COR-L47 (cell line): ENCODE measurements around the gene KCNE2.
A peak's percentile ranks its signal among the peaks of the same experiment; 100 is the strongest.

Source experiments
- DNase-seq: peaks from one replicate; lab custom pipeline; 2025; lab: John Stamatoyannopoulos, UW

KCNE2 gene, protein sequence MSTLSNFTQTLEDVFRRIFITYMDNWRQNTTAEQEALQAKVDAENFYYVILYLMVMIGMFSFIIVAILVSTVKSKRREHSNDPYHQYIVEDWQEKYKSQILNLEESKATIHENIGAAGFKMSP

GRCh38 chr21:34363733-34364132, at the start of gene KCNE2:
TSS of gene KCNE2 (plus strand) at chr21:34364006. CDS start at chr21:34370479, 6,473 bp downstream.
- no peak for DNase-seq

DNA sequence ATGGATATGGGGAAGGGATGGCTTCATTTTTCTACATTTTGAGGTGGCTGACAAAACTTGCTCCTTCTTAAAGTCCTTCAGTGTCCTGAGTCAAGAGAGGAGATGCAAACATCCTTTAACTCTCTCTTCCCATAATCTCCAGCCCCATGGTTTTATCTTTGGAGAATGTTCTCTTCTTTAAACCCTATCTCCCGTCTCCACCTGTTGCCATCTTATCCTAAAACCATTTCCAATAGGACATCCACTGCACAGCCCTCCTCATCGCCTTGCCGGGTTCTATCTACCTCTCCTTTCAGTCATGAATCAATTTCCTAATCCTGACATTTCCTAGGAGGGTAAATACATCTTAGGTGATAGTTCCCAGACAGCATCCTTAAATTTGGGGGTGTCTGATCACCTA, 44.2 kb upstream of the KCNE2 start:
- no peak for DNase-seq

GRCh38 chr21:34320011-34320410, 43.8 kb upstream of the KCNE2 start:
- DNase-seq = no peak

DNA sequence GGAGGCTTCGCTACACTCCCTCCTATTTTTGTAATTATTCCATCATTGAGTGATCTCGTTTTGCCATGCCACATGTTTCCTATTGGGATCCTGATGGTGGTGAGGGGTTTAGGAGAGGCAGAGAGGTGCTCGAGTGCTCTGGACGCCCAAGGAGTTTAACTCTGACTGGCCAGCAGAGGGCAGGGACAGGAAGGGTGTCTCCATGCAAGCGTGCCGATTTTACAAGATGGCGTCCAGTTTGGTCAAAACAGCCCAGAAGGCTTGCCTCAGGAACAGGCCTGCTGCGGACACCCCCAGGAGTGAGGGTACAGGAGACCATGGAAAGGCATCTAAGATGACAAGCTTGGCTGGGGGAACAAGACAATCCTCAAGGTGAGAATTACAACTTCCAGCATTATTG, 33.8 kb upstream of the KCNE2 start:
- DNase-seq = no peak

DNA sequence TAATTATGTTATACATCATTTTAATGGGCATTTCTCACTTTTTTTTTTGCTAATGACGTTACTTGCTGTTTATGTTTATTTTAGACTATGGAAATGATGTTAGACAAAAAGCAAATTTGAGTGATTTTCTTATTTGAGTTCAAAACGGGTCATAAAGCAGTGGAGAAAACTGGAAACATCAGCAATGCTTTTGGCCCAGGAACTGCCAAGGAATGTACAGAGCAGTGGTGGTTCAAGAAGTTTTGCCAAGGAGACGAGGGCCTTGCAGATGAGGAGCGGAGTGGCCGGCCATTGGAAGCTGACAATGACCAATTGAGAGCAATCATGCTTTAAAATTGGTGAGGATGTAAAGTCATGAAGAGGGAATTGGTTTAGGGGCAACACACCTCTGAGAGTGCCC, 32.1 kb upstream of the KCNE2 start:
- no peak for DNase-seq

- DNase-seq = no peak
Observed at GRCh38 chr21:34332347-34332746, 31.5 kb upstream of the KCNE2 start.

GRCh38 chr21:34333121-34333739, 30.6 kb upstream of the KCNE2 start:
- DNase-seq = no peak

DNA sequence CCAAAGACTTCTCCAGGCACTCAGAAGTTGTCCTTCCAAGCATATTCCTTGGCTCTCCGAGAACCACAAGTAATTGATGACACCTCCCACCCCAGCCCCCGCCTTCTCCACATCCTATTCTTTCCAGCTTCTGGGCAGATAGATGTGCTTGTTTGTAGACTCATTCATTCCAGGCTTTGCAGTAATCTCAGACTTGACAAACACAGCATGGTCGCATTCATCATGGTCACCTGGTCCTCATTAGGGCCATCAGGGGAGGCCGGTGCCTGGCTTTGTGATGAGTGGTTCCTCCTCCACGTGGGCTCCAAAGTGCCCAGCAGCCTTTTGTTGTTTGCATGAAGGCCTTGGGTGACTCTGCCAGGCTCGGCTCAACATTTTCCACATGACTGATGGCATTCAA, 28.5 kb upstream of the KCNE2 start:
- peak; percentile 96 for DNase-seq

DNA sequence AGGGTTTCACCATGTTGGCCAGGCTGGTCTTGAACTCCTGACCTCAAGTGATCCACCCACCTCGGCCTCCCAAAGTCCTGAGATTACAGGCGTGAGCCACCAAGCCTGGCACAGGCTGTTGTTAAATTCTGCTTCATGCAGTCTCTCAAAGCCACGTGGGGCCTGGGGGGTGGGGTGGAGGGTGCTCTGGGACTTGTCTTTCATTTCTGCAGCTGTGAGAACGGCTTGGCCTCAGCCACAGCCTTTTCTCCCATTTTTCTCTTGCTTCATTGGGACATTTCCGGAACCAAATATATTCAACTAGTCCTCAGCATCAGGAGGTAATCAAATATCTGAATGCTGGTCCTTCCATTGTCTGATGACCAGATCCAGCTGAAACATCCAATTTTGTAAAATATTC, 27.6 kb upstream of the KCNE2 start:
- DNase-seq = no peak

GRCh38 chr21:34336756-34337391, 26.9 kb upstream of the KCNE2 start:
- DNase-seq = peak; percentile 65

- DNase-seq = no peak
Observed at GRCh38 chr21:34337741-34338140, 26.1 kb upstream of the KCNE2 start.

DNA sequence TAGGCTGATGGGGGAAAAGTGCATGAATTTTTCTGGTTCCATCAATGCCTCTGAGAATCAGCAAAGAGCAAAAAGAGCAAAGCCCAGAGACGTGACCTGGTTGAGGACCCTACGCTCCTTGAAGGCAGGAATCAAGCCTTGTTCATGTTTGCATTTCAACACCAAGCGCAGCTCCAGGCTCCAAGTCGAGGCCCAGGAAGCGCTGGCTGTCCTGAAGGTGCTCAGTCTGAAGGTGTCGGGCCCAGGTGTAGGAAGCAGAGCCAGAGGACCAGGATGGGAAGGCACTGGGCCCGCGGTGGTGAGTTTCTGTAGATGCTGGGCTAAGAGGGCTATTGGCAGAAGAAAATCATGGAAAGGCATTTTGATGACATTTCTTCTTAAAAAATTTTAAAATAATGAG, 25.6 kb upstream of the KCNE2 start:
- no peak for DNase-seq

DNA sequence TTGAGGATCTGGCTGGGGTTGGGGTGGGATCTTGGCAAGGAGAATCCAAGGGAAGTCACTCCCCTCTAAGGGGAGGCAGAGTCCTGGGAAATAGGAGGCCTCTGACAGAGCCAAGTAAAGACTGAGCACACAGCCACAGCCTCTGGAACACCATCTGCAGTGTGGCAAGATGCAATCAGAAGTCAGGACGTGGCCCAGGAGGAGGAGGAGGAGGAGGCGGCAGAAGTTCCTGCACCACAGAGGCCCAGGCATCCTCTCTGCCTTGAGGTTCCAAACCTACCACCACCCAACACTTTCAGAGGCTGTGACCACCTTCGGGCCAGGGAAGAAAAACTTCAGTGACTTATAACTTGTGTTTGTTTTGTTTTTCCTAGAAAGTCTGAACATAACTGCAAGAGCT, 23.7 kb upstream of the KCNE2 start:
- DNase-seq = no peak

GRCh38 chr21:34342476-34342875, 21.3 kb upstream of the KCNE2 start:
- no peak for DNase-seq

DNA sequence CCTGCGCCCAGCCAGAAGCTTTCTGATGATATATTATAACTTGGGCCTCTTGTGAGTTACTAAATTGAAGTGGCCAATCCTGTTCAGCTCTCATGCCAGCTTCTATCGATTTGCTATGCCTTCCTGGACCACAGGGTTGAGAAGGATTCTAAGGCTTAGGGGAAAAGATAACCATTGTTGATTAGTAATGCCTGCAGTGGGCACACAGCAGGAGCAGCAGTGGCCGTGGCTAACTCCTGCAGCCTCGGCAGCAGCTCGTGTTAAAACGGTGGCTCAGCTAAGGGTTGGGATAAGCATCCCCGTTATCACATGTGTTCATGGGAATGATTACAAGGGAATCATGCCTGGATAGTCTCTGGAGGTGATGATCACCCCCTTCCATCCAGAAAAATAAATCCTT, 20.5 kb upstream of the KCNE2 start:
- DNase-seq = no peak

GRCh38 chr21:34343838-34344381, 19.9 kb upstream of the KCNE2 start:
- no peak for DNase-seq

GRCh38 chr21:34344584-34344983, 19.2 kb upstream of the KCNE2 start:
- no peak for DNase-seq

DNA sequence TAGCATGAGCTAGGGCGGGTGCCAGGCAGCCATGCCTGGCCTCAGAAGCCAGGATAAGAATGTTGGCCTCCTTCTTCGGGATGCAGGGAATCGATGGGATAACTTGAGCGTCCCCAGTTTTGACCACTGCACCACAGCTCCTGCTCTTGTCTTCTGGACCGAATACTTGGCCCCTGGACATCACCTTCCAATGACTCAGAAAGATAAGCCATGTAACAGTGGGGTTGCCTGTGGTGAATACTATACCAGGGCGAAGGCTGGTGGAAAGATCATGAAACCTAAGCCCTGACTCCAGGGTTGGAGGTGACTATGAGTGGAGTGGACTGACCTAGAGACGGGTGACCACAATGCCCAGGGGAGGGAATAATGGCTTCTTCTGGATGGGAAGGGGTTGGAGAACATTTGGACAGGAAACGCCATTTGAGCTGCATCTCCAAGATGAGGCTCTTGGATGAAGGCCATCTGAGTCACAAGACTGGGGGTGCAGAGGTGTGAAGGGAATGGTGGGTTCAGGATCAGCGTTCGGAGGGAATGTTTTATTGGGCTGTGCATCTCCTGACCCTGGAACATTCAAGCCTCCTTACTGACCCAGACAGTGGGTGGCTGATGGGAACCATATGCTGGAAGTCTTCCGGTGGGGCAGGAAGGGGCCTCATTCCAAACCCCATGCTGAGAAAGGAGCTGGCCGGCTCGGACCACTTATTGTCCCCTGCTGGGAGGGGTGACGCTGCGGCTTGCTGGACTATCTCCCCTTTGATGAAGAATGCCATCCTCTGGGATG, 18.5 kb upstream of the KCNE2 start:
- DNase-seq = no peak

GRCh38 chr21:34345892-34346291, 17.9 kb upstream of the KCNE2 start:
- DNase-seq = no peak

DNA sequence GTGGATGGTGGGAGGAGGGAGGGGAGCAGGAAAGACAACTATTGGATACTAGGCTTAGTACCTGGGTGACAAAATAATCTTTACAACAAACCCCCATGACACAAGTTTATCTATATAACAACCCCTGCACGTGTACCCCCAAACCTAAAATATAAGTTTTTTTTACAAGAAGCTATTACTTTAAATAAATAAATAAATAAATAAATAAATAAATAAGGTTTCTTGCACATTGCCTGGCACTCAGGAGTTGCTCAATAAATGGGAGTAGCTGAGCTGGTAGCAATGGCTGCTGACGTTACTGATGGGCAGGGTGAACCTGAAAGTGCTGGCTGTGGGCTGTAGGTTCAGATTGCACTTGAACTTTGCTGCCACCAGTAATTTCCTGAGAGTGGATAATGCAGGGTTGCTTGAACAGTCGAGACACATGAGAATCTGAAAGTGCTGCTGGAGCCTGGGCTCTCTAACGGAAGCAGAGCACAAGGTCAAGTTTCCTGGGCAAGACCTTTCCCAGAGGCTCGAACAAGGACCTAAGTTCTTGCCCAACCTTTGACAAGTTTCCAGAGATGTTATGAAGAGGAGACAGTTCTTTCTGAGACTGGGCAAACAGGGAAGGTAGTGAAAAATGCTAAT, 14.8 kb upstream of the KCNE2 start:
- no peak for DNase-seq

GRCh38 chr21:34351786-34352241, 12.0 kb upstream of the KCNE2 start:
- DNase-seq = peak; percentile 84

DNA sequence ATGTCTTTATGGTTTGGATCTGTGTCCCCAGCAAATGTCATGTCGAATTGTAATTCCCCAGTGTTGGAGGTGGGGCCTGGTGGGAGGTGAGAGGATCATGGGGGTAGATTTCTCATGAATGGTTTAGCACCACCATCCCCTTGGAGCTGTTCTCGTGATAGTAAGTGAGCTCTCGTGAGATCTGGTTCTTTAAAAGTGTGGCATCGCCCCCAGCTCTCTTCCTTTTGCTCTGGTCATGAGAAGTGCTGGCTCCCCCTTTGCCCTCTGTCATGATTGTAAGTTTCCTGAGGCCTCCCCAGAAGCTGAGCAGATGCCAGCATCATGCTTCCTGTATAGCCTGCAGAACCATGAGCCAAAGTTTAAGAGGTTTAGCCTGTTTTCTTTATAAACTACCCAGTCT, 11.2 kb upstream of the KCNE2 start:
- DNase-seq = no peak
